HG03280 (cell line): ENCODE measurements around the gene MCTP2.

ENCODE experiments used
- ATAC-seq: cut with Tn5 transposase; IDR thresholded peaks from one replicate; pipeline ENCODE4 v1.9.1; 2021; ENCODE audit warnings: mild to moderate bottlenecking, moderate library complexity; ENCODE audit not compliant: unreplicated experiment

MCTP2 gene

GRCh38 chr15:94263341-94264273 is 32.2 kb downstream of the MCTP2 start:
- peak; percentile 52 for ATAC-seq

GRCh38 chr15:94265009-94265408 is 33.6 kb downstream of the MCTP2 start:
- ATAC-seq, result no peak

- no peak for ATAC-seq
Observed at GRCh38 chr15:94265982-94266381, 34.6 kb downstream of the MCTP2 start.

- ATAC-seq, result no peak
Observed at GRCh38 chr15:94266789-94267188, 35.4 kb downstream of the MCTP2 start.

- ATAC-seq, result no peak
Observed at GRCh38 chr15:94269954-94270353, 38.6 kb downstream of the MCTP2 start.

- ATAC-seq, result no peak
Observed at GRCh38 chr15:94270570-94270969, 39.2 kb downstream of the MCTP2 start.

- peak; percentile 78 for ATAC-seq
Observed at GRCh38 chr15:94272251-94272898, 41.0 kb downstream of the MCTP2 start.

- no peak for ATAC-seq
Observed at GRCh38 chr15:94273826-94274225, 42.5 kb downstream of the MCTP2 start.

- no peak for ATAC-seq
Observed at GRCh38 chr15:94274745-94275144, 43.4 kb downstream of the MCTP2 start.

- ATAC-seq, result no peak
Observed at GRCh38 chr15:94277485-94277884, 46.1 kb downstream of the MCTP2 start.

GRCh38 chr15:94279736-94280135 is 48.4 kb downstream of the MCTP2 start:
- no peak for ATAC-seq

GRCh38 chr15:94280301-94280700 is 48.9 kb downstream of the MCTP2 start:
- ATAC-seq, result no peak

- ATAC-seq, result no peak
Observed at GRCh38 chr15:94282269-94283250, 51.2 kb downstream of the MCTP2 start.

- ATAC-seq, result no peak
Observed at GRCh38 chr15:94286583-94286982, 55.2 kb downstream of the MCTP2 start.

- peak; percentile 98 for ATAC-seq
Observed at GRCh38 chr15:94287794-94288246, 56.5 kb downstream of the MCTP2 start.

GRCh38 chr15:94290730-94291129 is 59.4 kb downstream of the MCTP2 start:
- no peak for ATAC-seq

- no peak for ATAC-seq
Observed at GRCh38 chr15:94293411-94294402, 62.3 kb downstream of the MCTP2 start.

GRCh38 chr15:94294556-94294955 is 63.2 kb downstream of the MCTP2 start:
- ATAC-seq, result no peak

- no peak for ATAC-seq
Observed at GRCh38 chr15:94295275-94295674, 63.9 kb downstream of the MCTP2 start.

GRCh38 chr15:94296717-94297116 is 65.4 kb downstream of the MCTP2 start:
- no peak for ATAC-seq
